Rectal smooth muscle tissue (tissue), 1 donor: ENCODE results near the gene MYH7B.

Experiments used
- H3K27ac ChIP-seq: one replicate; pipeline ENCODE4 v1.7.0; 2013; ENCODE audit warnings: low read depth, low read length, inconsistent platforms
- H3K27me3 ChIP-seq: one replicate; pipeline ENCODE4 v1.7.0; 2013; ENCODE audit warnings: low read length; ENCODE audit not compliant: control insufficient read depth, insufficient read depth
- H3K36me3 ChIP-seq: one replicate; pipeline ENCODE4 v1.7.0; 2013; ENCODE audit warnings: low read length; ENCODE audit not compliant: control insufficient read depth, insufficient read depth
- H3K4me1 ChIP-seq: one replicate; pipeline ENCODE4 v1.7.0; 2013; ENCODE audit warnings: low read length; ENCODE audit not compliant: control insufficient read depth, insufficient read depth
- H3K4me3 ChIP-seq: one replicate; pipeline ENCODE4 v1.7.0; 2013; ENCODE audit warnings: low read length
- H3K9ac ChIP-seq: one replicate; pipeline ENCODE4 v1.7.0; 2013; ENCODE audit warnings: low read length

The MYH7B gene

GRCh38 chr20:34970193-34970840, 14.6 kb downstream of the MYH7B start:
- Histone ChIP-seq H3K27me3 (no peaks in the 10 kb centered on the region), H3K4me1 (no peaks in the 10 kb centered on the region), H3K9ac (no peak overlapping the region), H3K36me3 (no peaks in the 10 kb centered on the region), H3K4me3 (no peak overlapping the region), H3K27ac (no peak overlapping the region)

- no peak overlapping the region for H3K4me3 ChIP-seq
- no peaks in the 10 kb centered on the region for H3K4me1 ChIP-seq
- H3K27ac ChIP-seq: no peak overlapping the region
- H3K9ac ChIP-seq: no peak overlapping the region
- no peaks in the 10 kb centered on the region for H3K36me3 ChIP-seq
- H3K27me3 ChIP-seq: no peaks in the 10 kb centered on the region
These were observed 15.3 kb downstream of the MYH7B start for GRCh38 chr20:34970846-34971560.

DNA sequence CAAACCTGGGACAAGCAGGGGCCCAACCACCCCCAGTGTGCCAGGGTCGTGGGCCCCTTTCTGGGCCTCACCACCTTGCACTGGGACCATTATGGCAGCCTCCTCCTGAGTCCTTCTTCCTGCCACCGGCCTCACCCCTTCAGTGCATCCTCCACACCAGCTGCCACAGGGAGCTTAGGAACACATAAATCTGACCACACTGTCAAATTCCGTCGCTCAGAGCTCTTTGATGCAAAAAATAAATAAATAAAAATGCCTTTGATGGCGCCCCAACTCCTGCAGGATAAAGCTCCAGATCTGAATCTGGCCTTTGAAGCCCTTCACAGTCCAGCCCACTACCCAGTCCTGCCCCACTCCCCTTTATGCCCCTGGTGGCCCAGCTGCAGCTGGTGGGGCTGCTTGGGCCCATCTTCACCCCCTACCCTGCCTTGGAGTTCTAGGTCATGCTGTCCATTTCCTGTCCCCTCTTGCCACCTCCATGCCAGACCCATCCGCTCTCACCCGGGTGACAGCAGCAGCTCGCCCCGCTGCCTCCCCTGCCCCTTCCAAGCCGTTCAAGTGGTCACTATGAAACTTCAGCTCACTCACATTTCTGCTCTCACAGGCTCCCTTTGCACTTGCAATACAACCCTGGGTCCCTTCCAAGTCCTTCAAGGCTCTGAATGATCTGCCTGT, 16.0 kb downstream of the MYH7B start:
- Histone ChIP-seq H3K9ac (no peak overlapping the region), H3K27me3 (no peaks in the 10 kb centered on the region), H3K27ac (no peak overlapping the region), H3K4me1 (no peaks in the 10 kb centered on the region), H3K4me3 (no peak overlapping the region), H3K36me3 (no peaks in the 10 kb centered on the region)

- H3K27ac ChIP-seq: no peak overlapping the region
- no peaks in the 10 kb centered on the region for H3K27me3 ChIP-seq
- no peaks in the 10 kb centered on the region for H3K4me1 ChIP-seq
- no peak overlapping the region for H3K4me3 ChIP-seq
- H3K9ac ChIP-seq: no peak overlapping the region
- no peaks in the 10 kb centered on the region for H3K36me3 ChIP-seq
These were observed 18.6 kb downstream of the MYH7B start for GRCh38 chr20:34974246-34974645.

GRCh38 chr20:34976286-34976685, 20.6 kb downstream of the MYH7B start:
- Histone ChIP-seq H3K4me1 (peaks cover 2% of the 10 kb centered on the region), H3K9ac (no peak overlapping the region), H3K27ac (no peak overlapping the region), H3K4me3 (no peak overlapping the region), H3K27me3 (peaks cover 6% of the 10 kb centered on the region), H3K36me3 (no peaks in the 10 kb centered on the region)

DNA sequence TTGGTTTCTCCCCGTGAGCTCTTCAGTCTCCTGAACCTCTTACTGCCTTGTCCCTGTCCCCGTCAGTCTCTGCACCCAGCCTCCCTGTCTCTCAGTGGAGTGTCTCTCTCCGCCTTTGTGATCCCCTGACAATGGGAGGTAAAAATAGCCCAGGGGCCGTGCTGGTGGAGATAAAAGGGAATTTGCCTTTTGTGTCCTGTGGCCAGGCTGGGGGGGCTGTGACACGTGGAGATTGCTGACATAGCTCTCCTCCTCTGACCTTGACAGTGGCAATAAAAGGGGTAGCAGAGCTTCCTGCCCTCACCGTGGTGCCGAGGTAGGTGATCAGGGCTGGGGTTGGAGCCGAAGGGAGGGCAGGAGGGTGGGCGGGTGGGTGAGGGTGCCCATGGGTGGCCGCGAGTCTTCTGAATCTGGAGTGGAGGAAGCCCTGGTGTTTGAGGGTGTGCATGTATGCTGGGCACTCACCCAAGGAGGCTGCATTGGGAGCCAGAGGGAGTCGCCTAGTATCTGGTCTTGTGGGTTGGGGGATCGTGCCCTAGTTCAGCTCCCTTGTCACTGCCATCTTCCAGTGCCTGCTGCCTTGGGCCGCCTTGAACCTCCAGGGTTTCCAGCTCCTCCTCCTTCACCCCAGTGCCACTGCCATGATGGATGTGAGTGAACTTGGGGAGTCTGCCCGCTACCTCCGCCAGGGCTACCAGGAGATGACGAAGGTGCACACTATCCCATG, 21.9 kb downstream of the MYH7B start:
- Histone ChIP-seq H3K36me3 (no peaks in the 10 kb centered on the region), H3K27ac (no peak overlapping the region), H3K9ac (no peak overlapping the region), H3K4me3 (no peak overlapping the region), H3K4me1 (peaks cover 2% of the 10 kb centered on the region), H3K27me3 (peaks cover 9% of the 10 kb centered on the region)

GRCh38 chr20:34978092-34978744, 22.6 kb downstream of the MYH7B start:
- Histone ChIP-seq H3K4me1 (peaks cover 2% of the 10 kb centered on the region), H3K36me3 (no peaks in the 10 kb centered on the region), H3K27ac (no peak overlapping the region), H3K4me3 (no peak overlapping the region), H3K27me3 (peaks cover 9% of the 10 kb centered on the region), H3K9ac (no peak overlapping the region)

GRCh38 chr20:34979366-34980153, 23.9 kb downstream of the MYH7B start:
- Histone ChIP-seq H3K4me3 (no peak overlapping the region), H3K4me1 (peaks cover 2% of the 10 kb centered on the region), H3K36me3 (no peaks in the 10 kb centered on the region), H3K27ac (no peak overlapping the region), H3K9ac (no peak overlapping the region), H3K27me3 (peaks cover 9% of the 10 kb centered on the region)

GRCh38 chr20:34980543-34981233, 25.0 kb downstream of the MYH7B start:
- no peak overlapping the region for H3K27ac ChIP-seq
- peaks cover 2% of the 10 kb centered on the region for H3K4me1 ChIP-seq
- H3K4me3 ChIP-seq: no peak overlapping the region
- H3K36me3 ChIP-seq: no peaks in the 10 kb centered on the region
- H3K9ac ChIP-seq: no peak overlapping the region
- peaks cover 9% of the 10 kb centered on the region for H3K27me3 ChIP-seq

GRCh38 chr20:34982270-34983088, 26.8 kb downstream of the MYH7B start:
- Histone ChIP-seq H3K4me1 (peaks cover 2% of the 10 kb centered on the region), H3K27me3 (peaks cover 9% of the 10 kb centered on the region), H3K27ac (no peak overlapping the region), H3K9ac (no peak overlapping the region), H3K4me3 (no peak overlapping the region), H3K36me3 (no peaks in the 10 kb centered on the region)
